Mucosa of descending colon (tissue), 3 donors: Measurements from ENCODE around the gene SHKBP1. TPM values are rescaled to one million over a fixed set of nuclear protein-coding genes. Genes with fewer than 3 reads are reported as not detected.
"Not testable (repeated sequence)": the region's sequence is repeated elsewhere in the genome, so short reads cannot be mapped to it uniquely, and the experiment has no call there.

Source experiments
- ATAC-seq: fragments of 200-7000 bp; cut with Tn5 transposase; one replicate; pipeline ENCODE4 v1.9.1; 2020; ENCODE audit warnings: mild to moderate bottlenecking, moderate library complexity
- DNase-seq, 3 donors: peaks; one replicate each; pipeline ENCODE4 v3.0.0-alpha.2; 2020
- H3K36me3 ChIP-seq: fragments of 200-600 bp; one replicate; pipeline ENCODE4 v1.8.0; 2021; ENCODE audit warnings: low read depth, mild to moderate bottlenecking
- H3K4me1 ChIP-seq: fragments of 200-600 bp; one replicate; pipeline ENCODE4 v1.8.0; 2021; ENCODE audit warnings: low read depth, mild to moderate bottlenecking
- H3K4me3 ChIP-seq: fragments of 200-600 bp; one replicate; pipeline ENCODE4 v1.8.0; 2021; ENCODE audit warnings: mild to moderate bottlenecking
- H3K9me3 ChIP-seq: fragments of 200-600 bp; one replicate; pipeline ENCODE4 v1.8.0; 2021; ENCODE audit warnings: mild to moderate bottlenecking
- intact Hi-C, 2 donors: fragments of 100-400 bp; cut with DNase I in 1 of 2; cut with micrococcal nuclease in 1 of 2; formaldehyde crosslinking; loops; one replicate each; pipeline versions ENCODE4 v1.11.0 to v1.11.1; 2022; cut with DNase I, micrococcal nuclease
- total RNA-seq, 3 donors: library from RNA; stranded (reverse); fragmentation: NEBNext Ultra II Directional in 2 of 3; extraction: Animal tissue kit (Norgen Biotek cat#: 25700) in 2 of 3; gene quantifications; one replicate each; pipeline versions ENCODE4 v1.2.1 to v1.2.4, GENCODE V29; 2021 to 2023
- TF ChIP-seq, protein P1 (sequence below): fragments of 200-600 bp; IDR thresholded peaks from one replicate; pipeline ENCODE4 v1.8.0; 2022; ENCODE audit warnings: antibody characterized with exemption, mild to moderate bottlenecking
- donor health status: DM: no; HTN: no; CAD: no; lungs with moderate emphysema.
- donor health status: DM: no; HTN: no; CAD: no.
- donor health status: DM: no; HTN: yes; CAD: no.

SHKBP1 gene
- total RNA-seq, 3 donors from 2014 or later: 58.1 to 70.6 (median 62.2) TPM

DNA sequence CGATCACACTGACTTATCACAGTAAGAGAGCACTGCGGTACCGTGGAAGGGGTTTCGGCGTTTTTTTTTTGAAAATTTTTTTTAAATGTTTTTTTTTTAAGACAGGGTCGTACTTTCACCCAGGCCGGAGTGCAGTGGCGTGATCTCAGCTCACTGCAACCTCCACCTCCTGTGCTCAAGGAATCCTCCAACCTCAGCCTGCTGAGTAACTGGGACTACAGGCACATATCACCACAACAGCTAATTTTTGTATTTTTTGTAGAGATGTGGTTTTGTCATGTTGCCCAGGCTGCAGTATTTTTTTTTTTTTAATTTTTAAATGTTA is 43.5 kb downstream of the SHKBP1 start:
- DNase-seq (no peak), ATAC-seq (no peak)
- H3K4me1 ChIP-seq: no peaks in the 10 kb centered on the region
- H3K9me3 ChIP-seq: no peaks in the 10 kb centered on the region
- TF ChIP-seq, protein P1, sequence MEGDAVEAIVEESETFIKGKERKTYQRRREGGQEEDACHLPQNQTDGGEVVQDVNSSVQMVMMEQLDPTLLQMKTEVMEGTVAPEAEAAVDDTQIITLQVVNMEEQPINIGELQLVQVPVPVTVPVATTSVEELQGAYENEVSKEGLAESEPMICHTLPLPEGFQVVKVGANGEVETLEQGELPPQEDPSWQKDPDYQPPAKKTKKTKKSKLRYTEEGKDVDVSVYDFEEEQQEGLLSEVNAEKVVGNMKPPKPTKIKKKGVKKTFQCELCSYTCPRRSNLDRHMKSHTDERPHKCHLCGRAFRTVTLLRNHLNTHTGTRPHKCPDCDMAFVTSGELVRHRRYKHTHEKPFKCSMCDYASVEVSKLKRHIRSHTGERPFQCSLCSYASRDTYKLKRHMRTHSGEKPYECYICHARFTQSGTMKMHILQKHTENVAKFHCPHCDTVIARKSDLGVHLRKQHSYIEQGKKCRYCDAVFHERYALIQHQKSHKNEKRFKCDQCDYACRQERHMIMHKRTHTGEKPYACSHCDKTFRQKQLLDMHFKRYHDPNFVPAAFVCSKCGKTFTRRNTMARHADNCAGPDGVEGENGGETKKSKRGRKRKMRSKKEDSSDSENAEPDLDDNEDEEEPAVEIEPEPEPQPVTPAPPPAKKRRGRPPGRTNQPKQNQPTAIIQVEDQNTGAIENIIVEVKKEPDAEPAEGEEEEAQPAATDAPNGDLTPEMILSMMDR: no peak
- H3K36me3 ChIP-seq: peaks cover 4% of the 10 kb centered on the region
- no peak overlapping the region for H3K4me3 ChIP-seq
- intact Hi-C loops: no loop called here

- TF ChIP-seq, protein P1: no peak
- Histone ChIP-seq H3K4me1 (no peaks in the 10 kb centered on the region), H3K4me3 (no peak overlapping the region), H3K9me3 (no peaks in the 10 kb centered on the region), H3K36me3 (peaks cover 4% of the 10 kb centered on the region)
- ATAC-seq (no peak), DNase-seq (no peak)
- intact Hi-C loops: no loop called here
Measured at GRCh38 chr19:40621283-40621682, 44.6 kb downstream of the SHKBP1 start.

DNA sequence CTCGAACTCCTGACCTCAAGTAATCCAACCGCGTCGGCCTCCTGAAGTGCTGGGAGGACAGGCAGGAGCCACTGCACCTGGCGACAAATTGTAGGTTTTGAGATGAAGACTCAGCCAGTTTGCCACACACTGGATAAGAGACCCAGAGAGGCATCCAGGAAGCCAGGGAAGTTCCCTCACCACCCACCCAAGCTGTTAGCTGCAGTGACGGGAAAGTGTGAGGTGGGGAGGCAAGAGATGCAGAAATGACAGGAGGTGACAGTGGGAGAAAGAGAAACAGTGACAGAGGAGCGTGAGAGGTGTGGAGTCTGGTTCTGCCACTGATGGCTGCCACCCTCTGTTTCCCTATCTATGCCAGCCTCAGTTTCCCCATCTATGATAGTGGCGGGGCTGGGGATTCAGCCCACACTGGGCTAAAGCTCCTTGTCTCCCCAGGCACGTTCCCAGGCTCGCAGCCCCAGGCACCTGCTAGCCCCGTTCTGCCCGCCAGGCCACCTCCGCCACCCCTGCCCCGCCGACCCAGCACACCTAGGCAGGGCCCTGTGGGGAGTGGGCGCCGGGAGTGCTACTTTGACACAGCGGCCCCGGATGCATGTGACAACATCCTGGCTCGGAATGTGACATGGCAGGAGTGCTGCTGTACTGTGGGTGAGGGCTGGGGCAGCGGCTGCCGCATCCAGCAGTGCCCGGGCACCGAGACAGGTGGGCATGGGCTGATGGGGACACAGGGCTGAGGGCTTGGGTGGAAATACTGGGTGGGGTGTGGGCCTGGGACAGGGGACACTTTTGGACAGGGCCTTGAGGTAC is 45.5 kb downstream of the SHKBP1 start:
- no peaks in the 10 kb centered on the region for H3K9me3 ChIP-seq
- H3K36me3 ChIP-seq: peaks cover 4% of the 10 kb centered on the region
- H3K4me3 ChIP-seq: no peak overlapping the region
- intact Hi-C loops: no loop called here
- ATAC-seq: no peak
- TF ChIP-seq, protein P1: no peak
- no peak for DNase-seq
- H3K4me1 ChIP-seq: no peaks in the 10 kb centered on the region

- H3K4me1 ChIP-seq: no peaks in the 10 kb centered on the region
- peaks cover 4% of the 10 kb centered on the region for H3K36me3 ChIP-seq
- DNase-seq (no peak), ATAC-seq (no peak)
- H3K9me3 ChIP-seq: no peaks in the 10 kb centered on the region
- intact Hi-C loops: no loop called here
- no peak overlapping the region for H3K4me3 ChIP-seq
- TF ChIP-seq, protein P1: no peak
Measured at GRCh38 chr19:40622773-40623075, 46.1 kb downstream of the SHKBP1 start.

GRCh38 chr19:40623403-40624251 is 47.0 kb downstream of the SHKBP1 start:
- Histone ChIP-seq H3K36me3 (peaks cover 4% of the 10 kb centered on the region), H3K4me1 (no peaks in the 10 kb centered on the region), H3K4me3 (no peak overlapping the region), H3K9me3 (no peaks in the 10 kb centered on the region)
- DNase-seq (peak; percentile 88 to 94 (median 90)), ATAC-seq (peak; percentile 98)
- intact Hi-C loops: no loop called here
- TF ChIP-seq, protein P1: no peak

DNA sequence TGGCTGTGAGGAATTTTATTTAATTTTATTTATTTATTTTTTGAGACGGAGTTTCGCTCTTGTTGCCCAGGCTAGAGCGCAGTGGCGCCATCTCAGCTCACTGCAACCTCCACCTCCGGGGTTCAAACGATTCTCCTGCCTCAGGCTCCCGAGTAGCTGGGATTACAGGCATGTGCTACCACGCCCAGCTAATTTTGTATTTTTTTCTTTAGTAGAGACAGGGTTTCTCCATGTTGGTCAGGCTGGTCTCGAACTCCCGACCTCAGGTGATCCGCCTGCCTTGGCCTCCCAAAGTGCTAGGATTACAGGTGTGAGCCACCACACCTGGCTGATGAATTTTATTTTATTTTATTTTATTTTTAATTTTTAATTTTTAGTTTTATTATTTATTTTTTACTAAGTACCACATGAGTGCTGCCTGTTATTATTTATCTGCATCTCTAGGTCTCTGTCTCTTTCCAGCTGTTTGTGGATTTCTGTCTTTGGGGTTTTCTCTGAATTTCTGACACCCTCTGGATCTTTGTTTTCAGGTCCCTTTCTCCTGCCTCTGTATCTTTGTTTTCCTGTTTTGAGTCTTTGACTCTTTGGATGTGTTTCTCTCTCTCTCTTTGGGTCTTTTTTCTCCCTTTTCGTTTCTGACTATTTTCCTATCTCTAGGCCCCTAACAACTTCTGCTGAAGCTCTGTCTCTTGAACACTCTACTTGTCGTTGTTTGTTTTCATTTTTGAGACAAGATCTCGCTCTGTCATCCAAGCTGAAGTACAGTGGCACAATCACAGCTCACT is 47.9 kb downstream of the SHKBP1 start:
- ATAC-seq, intact Hi-C loops, H3K36me3 ChIP-seq, H3K4me1 ChIP-seq, DNase-seq, H3K4me3 ChIP-seq, H3K9me3 ChIP-seq: not testable (repeated sequence)
